Stimulated activated CD8-positive, alpha-beta memory T cell treated with anti-CD3 and anti-CD28 coated beads, Interleukin-7, amount 100 ng/mL, for 4 hours (primary cell): ENCODE results near the gene GLT1D1.
"Not testable (repeated sequence)": the region's sequence is repeated elsewhere in the genome, so short reads cannot be mapped to it uniquely, and the experiment has no call there.

ENCODE experiments used
- DNase-seq, 2 donors: peaks; one replicate each; pipeline ENCODE4 v3.0.0-alpha.2; 2020; ENCODE audit warnings: low read depth in 2 of 2

Gene GLT1D1

GRCh38 chr12:128852885-128853599, at the start of gene GLT1D1:
Gene GLT1D1 (plus strand): TSS chr12:128853478. CDS start chr12:128853582, 104 bp downstream.
- no peak for DNase-seq

GRCh38 chr12:128803788-128804187, 49.5 kb upstream of the GLT1D1 start:
- no peak for DNase-seq

- no peak for DNase-seq
Measured at GRCh38 chr12:128804762-128805161, 48.5 kb upstream of the GLT1D1 start.

- DNase-seq: not testable (repeated sequence)
Measured at GRCh38 chr12:128805406-128805805, 47.9 kb upstream of the GLT1D1 start.

GRCh38 chr12:128806573-128806972, 46.7 kb upstream of the GLT1D1 start:
- no peak for DNase-seq

GRCh38 chr12:128807161-128807724, 46.0 kb upstream of the GLT1D1 start:
- no peak for DNase-seq

GRCh38 chr12:128808651-128809050, 44.6 kb upstream of the GLT1D1 start:
- no peak for DNase-seq

- DNase-seq: peak in 1 of 2 donors; percentile 51
Measured at GRCh38 chr12:128810182-128811127, 42.8 kb upstream of the GLT1D1 start.

- no peak for DNase-seq
Measured at GRCh38 chr12:128811806-128812205, 41.5 kb upstream of the GLT1D1 start.

- DNase-seq: no peak
Measured at GRCh38 chr12:128813392-128813791, 39.9 kb upstream of the GLT1D1 start.

- no peak for DNase-seq
Measured at GRCh38 chr12:128813883-128814282, 39.4 kb upstream of the GLT1D1 start.

- DNase-seq: peak in 1 of 2 donors; percentile 31
Measured at GRCh38 chr12:128814411-128815261, 38.6 kb upstream of the GLT1D1 start.

- no peak for DNase-seq
Measured at GRCh38 chr12:128815779-128816642, 37.3 kb upstream of the GLT1D1 start.

- DNase-seq: no peak
Measured at GRCh38 chr12:128816643-128816920, 36.7 kb upstream of the GLT1D1 start.

- no peak for DNase-seq
Measured at GRCh38 chr12:128817111-128818015, 35.9 kb upstream of the GLT1D1 start.

- DNase-seq: no peak
Measured at GRCh38 chr12:128818065-128819022, 34.9 kb upstream of the GLT1D1 start.

GRCh38 chr12:128819293-128820144, 33.8 kb upstream of the GLT1D1 start:
- no peak for DNase-seq

GRCh38 chr12:128820253-128820652, 33.0 kb upstream of the GLT1D1 start:
- no peak for DNase-seq
